Measurements from ENCODE around the gene PAPPA2. TPM values are rescaled to one million over a fixed set of nuclear protein-coding genes. Genes with fewer than 3 reads are reported as not detected.

PAPPA2 gene
- total RNA-seq, 1 experiment from 2014 or later = not detected

DNA sequence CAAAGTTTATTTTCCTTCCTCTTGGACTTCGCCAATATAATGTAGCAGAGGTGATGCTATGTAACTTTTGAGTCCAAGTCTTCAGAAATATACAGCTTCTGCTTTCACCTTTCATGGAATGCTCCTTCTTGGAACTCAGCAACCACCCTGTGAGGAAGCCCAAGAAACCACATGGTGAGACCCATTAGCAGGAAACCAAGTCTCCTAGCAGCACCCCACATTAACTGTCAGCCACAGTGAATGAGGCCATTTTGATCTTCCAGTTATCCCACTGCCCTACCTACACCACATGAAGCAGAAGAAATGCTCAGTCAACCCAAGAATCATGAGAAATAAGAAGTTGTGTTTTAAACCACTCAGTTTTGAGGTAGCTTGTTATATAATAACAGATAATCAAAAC is 58.2 kb downstream of the PAPPA2 start:
- H4K20me1 ChIP-seq (ENCODE audit: insufficient read depth) = no peaks in the 10 kb centered on the region

GRCh38 chr1:176522310-176522845 is 59.4 kb downstream of the PAPPA2 start:
- TF ChIP-seq, protein P1, sequence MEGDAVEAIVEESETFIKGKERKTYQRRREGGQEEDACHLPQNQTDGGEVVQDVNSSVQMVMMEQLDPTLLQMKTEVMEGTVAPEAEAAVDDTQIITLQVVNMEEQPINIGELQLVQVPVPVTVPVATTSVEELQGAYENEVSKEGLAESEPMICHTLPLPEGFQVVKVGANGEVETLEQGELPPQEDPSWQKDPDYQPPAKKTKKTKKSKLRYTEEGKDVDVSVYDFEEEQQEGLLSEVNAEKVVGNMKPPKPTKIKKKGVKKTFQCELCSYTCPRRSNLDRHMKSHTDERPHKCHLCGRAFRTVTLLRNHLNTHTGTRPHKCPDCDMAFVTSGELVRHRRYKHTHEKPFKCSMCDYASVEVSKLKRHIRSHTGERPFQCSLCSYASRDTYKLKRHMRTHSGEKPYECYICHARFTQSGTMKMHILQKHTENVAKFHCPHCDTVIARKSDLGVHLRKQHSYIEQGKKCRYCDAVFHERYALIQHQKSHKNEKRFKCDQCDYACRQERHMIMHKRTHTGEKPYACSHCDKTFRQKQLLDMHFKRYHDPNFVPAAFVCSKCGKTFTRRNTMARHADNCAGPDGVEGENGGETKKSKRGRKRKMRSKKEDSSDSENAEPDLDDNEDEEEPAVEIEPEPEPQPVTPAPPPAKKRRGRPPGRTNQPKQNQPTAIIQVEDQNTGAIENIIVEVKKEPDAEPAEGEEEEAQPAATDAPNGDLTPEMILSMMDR (conservative IDR thresholded peaks at IDR 0.05) = no peak
- TF ChIP-seq EZH2 (IDR thresholded peaks at IDR 0.05; ENCODE audit: low read depth) = no peak
- Histone ChIP-seq H3K9me2 (ENCODE audit: insufficient read depth) (0 out of 2 replicates have a peak, but pooled peaks cover 5% of the 10 kb centered on the region), H3K4me2 (no peak overlapping the region), H2AFZ (no peak overlapping the region), H3K27me3 (ENCODE audit: insufficient read depth, low read depth) (no peaks in the 10 kb centered on the region), H3F3A (ENCODE audit: insufficient read depth, low read depth) (no peaks in the 10 kb centered on the region), H4K20me1 (ENCODE audit: insufficient read depth) (no peaks in the 10 kb centered on the region), H3K4me1 (replicated peaks; ENCODE audit: insufficient read depth) (peaks cover 4% of the 10 kb centered on the region; the same call in 1 of the 2 replicates), H3K36me3 (ENCODE audit: low read depth) (no peaks in the 10 kb centered on the region), H3K79me2 (ENCODE audit: low read depth) (no peaks in the 10 kb centered on the region), H3K9me3 (ENCODE audit: insufficient read depth, low read depth) (no peaks in the 10 kb centered on the region), H3K27ac (no peak overlapping the region), H3K4me3 (no peak overlapping the region)
- ChIA-PET POLR2A (ENCODE audit: unreplicated experiment) (no interaction called here), CTCF (no interaction called here)
- no TSS peak for BruUV-seq (replicated peaks)
- intact Hi-C loops (cut with micrococcal nuclease; ENCODE audit: unreplicated experiment) = no loop called here
- DNase-seq = no peak

More for the DNA sequence above, 58.2 kb downstream of the PAPPA2 start:
- Histone ChIP-seq H3K36me3 (ENCODE audit: low read depth) (no peaks in the 10 kb centered on the region), H3K27ac (no peak overlapping the region), H2AFZ (no peak overlapping the region), H3K4me2 (no peak overlapping the region), H3K79me2 (ENCODE audit: low read depth) (no peaks in the 10 kb centered on the region), H3K9me3 (ENCODE audit: insufficient read depth, low read depth) (no peaks in the 10 kb centered on the region), H3K27me3 (ENCODE audit: insufficient read depth, low read depth) (no peaks in the 10 kb centered on the region), H3F3A (ENCODE audit: insufficient read depth, low read depth) (no peaks in the 10 kb centered on the region), H3K4me1 (replicated peaks; ENCODE audit: insufficient read depth) (peaks cover 4% of the 10 kb centered on the region; the same call in 1 of the 2 replicates), H3K4me3 (no peak overlapping the region), H3K9me2 (ENCODE audit: insufficient read depth) (0 out of 2 replicates have a peak, but pooled peaks cover 5% of the 10 kb centered on the region)
- BruUV-seq (replicated peaks) = no TSS peak
- TF ChIP-seq, protein P1 (conservative IDR thresholded peaks at IDR 0.05) = no peak
- no peak for TF ChIP-seq EZH2 (IDR thresholded peaks at IDR 0.05; ENCODE audit: low read depth)
- intact Hi-C loops (cut with micrococcal nuclease; ENCODE audit: unreplicated experiment) = no loop called here
- ChIA-PET CTCF (no interaction called here), POLR2A (ENCODE audit: unreplicated experiment) (no interaction called here)
- DNase-seq = no peak

DNA sequence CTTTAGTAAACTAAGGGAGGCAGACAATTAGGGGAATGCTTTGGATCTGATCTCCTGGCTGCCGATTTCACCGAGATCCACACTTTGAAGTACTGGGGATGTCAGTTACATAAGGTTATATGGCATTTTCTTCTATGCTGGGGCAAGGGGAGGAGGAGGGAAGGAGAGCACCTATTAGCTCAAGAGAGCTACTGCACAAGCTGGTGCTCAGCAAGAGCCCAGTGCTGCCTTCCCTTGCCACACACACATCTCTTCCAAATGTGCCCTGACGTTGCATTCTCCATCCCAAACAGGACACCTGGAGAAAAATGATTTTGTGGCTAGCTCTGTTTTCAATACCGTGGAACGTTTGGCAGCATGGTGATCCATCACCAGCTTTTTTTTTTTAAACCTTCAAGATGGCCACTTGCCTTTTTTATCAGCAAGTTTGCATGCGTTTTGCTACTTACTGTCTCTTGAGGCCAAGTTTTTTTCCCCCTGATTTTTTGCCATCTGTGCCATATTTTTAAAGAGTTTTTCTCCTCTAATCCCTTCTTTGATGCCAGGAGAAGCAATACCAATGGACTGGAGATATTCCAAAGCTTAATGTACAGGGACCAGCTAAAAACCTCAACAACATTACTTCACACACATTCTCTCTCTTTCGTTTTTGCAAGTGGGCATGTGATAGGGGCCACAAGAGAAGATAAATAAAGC is 66.6 kb downstream of the PAPPA2 start:
- intact Hi-C loops (cut with micrococcal nuclease; ENCODE audit: unreplicated experiment) = no loop called here
- Histone ChIP-seq H3K36me3 (ENCODE audit: low read depth) (no peaks in the 10 kb centered on the region), H3K27ac (no peak overlapping the region), H3K9me3 (ENCODE audit: insufficient read depth, low read depth) (no peaks in the 10 kb centered on the region), H3K4me1 (replicated peaks; ENCODE audit: insufficient read depth) (0 out of 2 replicates have a peak, but pooled peaks cover 4% of the 10 kb centered on the region), H3K9me2 (ENCODE audit: insufficient read depth) (no peaks in the 10 kb centered on the region; the same call in 1 of the 2 replicates), H2AFZ (no peak overlapping the region), H3K79me2 (ENCODE audit: low read depth) (no peaks in the 10 kb centered on the region), H3K27me3 (ENCODE audit: insufficient read depth, low read depth) (peaks cover 4% of the 10 kb centered on the region; the same call in 1 of the 2 replicates), H3F3A (ENCODE audit: insufficient read depth, low read depth) (no peaks in the 10 kb centered on the region), H4K20me1 (ENCODE audit: insufficient read depth) (no peaks in the 10 kb centered on the region), H3K4me2 (no peak overlapping the region), H3K4me3 (no peak overlapping the region)
- CTCF ChIA-PET = no interaction called here
- TF ChIP-seq, protein P1 (conservative IDR thresholded peaks at IDR 0.05) = no peak
- TF ChIP-seq EZH2 (IDR thresholded peaks at IDR 0.05; ENCODE audit: low read depth) = no peak
- DNase-seq = no peak
- no TSS peak for BruUV-seq (replicated peaks)
- POLR2A ChIA-PET (ENCODE audit: unreplicated experiment) = no interaction called here

Measured in PC-9 (cell line).